Iris pigment epithelial cell (primary cell): ENCODE data around the gene WFDC5.
A peak's percentile ranks its signal among the peaks of the same experiment; 100 is the strongest.

ENCODE experiments used
- DNase-seq: peaks from one replicate; pipeline ENCODE4 v3.0.0-alpha.2; 2011; ENCODE audit warnings: low read depth

WFDC5 gene

DNA sequence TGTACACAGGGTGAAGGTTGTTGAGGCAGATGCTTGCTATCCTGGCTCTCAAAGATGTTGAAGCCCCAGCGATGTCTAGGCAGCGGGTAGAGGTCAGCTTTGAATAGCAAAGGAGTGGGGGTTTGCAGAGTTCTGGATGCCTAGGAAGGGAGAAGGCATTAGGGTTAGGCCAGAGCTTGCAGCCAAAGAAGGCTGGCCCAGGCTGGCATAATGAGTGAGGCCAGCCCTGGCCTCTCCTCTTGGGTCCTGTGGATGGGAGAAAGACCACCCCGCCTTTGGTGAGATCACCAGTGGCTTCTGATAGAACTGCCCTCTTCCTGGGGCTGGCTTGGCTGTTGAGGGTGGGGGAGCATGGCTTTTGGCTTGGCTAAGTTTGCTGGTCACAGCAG lies 406 bp upstream of the WFDC5 start:
- no peak for DNase-seq

DNA sequence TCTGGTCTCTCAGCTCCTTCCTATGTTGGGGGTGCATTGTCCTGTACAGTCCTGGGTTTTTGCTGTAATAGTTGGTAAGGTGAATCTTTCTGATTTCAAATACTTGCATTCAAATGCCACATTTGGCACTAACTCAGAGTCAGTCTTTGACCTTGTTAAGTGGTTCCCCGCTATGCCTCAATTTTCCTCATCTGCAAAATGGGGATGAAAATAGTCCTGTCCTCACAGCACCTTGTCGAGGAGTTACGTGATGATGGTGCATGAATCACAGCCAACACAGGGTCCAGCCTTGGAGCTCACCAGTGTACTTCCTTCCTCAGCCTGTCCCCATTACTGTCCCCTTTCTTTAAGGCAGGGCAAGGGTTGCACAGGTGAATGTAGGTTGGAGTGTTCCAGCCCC lies 1.1 kb downstream of the WFDC5 start:
- DNase-seq = no peak

DNA sequence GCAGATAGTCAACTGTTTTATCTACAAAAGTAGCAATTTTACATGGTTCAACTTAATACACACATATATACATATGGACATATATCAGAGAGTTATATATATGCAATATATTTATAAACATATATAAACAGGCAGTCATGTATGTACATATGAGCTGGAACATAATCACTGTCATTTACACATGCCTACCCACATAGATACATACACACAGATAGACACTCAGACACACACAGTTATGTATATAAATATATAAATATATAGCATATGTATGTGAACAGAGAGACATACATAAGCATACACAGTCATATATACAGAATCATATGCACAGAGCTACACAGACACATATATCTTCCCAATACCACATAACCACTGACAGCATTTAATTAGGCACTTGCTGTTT lies 2.2 kb downstream of the WFDC5 start:
- DNase-seq = no peak

DNA sequence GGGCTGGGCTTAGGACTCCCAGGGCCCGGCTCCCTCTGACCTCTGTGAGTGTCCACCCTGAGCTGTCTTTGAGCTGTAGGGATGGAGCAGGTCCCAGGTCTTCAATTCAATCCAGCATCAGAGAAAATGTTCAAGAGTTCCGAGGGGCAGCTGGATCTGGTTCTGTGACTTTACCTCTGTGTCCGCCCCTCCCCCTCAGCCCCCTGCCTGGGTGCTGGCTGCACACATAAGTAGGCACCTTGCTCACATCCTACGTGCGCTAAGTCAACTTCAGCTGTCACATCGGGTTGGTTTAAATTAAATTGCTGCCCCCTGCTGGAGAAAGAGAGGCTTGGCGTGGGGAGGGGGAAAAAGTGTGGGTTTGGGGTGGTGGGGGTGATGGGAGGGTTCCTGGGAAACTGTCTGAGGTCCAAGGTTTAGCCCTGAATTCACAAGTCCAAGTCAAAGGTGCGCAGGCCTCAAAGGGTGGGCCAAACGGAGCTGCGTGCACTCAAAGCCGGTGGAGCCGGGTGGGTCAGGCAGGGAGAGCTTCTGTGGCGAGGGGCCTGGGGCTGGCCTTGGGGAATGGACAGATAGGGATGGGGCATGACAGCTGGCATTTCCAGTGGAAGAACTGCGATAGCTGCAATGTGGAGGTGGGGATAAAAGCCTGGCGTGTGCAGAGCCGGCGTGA lies 3.0 kb downstream of the WFDC5 start:
- DNase-seq = peak; percentile 19

DNA sequence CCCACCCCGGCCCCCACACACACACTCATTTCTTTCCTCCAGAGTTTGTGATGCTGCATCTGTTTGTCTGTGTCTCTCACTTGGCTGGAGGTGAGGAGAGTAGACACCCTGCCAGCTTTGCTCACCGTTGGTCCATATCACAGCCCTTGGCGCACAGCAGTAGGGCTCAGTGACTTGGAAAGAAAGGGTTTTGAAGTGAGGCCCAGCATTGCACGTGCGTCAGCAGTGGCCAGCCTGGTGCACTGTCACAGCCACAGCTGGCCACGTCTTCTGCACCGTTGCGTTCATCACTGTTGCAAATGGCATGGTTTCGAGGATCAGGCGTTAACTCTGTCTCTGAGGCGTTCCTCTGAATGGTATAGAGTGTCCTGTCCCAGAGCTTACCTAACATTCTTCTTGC lies 3.7 kb downstream of the WFDC5 start:
- no peak for DNase-seq

DNA sequence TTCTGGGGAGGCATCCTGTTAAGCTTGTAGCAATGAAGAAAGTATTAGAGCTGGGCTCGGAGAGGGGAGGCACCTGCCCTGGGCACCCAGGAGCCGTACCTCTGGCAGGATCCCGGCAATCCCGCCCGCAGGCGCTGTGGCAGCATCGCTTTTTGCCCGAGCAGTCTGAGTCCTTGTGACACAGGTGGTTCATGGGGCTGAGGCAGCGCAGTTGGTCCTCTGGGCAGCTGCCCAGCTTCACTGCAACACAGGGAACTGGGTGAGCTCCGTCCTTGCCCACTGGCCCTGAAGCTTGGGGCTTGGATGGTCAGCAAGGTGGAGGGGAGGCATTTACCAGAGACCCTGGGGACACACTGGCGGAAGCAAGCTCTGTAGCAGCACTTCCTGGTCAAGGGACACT lies 4.7 kb downstream of the WFDC5 start:
- no peak for DNase-seq

DNA sequence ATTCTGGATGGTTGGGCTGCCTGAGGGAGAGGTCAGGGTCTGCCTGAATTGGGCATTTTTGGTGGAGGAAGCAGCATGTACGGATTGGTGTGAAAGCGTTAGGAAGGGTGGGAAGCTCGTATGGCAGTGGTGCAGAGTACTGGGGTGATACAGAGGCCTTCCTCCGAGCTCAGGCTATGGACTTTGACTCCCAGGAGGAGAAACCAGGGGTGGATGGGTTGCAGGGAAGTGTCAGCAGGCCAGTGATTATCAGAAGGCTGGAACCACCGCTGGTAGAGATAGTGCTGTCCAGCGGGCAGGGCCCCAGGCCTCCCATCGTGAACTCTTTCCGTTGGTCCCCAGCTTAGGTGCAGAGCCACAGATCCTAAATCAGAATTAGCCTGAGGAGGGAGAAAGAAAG lies 5.3 kb downstream of the WFDC5 start:
- DNase-seq = no peak

DNA sequence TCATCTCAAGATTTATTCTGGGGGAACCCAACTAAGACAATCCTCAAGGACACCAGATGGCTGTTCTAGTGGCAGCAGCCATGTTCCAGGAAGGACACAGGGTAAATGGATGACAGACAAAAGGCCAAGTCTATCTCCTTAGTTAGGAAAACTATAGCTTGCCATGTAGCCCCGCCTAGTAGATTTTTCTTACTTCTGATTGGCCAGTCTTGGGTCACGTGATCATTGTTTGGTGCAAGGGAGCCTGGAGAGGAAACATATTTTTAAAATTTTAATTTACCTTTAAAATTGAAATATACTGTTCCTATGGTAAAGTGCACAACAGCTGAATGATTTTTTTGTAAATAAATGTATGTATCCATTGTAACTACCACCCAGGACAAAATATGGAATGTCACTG lies 9.7 kb downstream of the WFDC5 start:
- no peak for DNase-seq

DNA sequence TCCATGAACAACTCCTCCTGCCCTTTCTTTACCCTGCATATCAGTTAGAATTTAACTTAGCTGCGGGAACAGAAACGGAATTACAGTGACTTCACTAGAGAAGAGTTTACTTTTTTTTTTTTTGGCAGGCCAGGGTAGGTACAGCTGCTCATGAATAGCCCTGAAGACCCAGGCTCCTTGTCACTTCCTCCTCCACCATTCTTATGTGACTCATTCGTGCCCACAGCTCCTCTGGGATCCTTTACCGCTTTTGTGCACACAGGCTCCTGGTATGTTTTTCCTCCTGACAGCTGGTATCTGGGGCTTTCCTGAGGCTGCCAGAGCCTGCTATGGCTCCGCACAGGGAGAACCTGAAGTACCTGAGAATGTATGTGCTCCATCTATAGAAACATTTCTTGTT lies 10.2 kb downstream of the WFDC5 start:
- peak; percentile 52 for DNase-seq

DNA sequence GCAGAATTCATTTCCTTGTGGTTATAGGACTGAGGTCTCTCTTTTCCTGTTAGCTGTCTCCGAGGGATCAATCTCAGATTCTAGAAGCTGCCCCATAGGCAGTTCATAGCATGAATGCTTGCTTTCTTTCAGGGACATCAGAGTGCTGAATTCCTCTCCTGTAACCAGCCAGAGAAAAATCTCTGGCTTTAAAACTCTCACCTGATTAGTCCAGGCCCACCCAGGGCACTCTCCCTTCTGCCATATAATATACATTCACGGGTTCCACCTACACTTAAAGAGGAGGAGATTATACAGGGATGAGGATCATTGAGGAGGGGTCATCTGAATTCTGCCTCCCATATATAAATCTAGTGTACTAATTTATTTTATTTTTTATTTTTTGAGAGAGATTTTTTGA lies 11.9 kb downstream of the WFDC5 start:
- DNase-seq = no peak

DNA sequence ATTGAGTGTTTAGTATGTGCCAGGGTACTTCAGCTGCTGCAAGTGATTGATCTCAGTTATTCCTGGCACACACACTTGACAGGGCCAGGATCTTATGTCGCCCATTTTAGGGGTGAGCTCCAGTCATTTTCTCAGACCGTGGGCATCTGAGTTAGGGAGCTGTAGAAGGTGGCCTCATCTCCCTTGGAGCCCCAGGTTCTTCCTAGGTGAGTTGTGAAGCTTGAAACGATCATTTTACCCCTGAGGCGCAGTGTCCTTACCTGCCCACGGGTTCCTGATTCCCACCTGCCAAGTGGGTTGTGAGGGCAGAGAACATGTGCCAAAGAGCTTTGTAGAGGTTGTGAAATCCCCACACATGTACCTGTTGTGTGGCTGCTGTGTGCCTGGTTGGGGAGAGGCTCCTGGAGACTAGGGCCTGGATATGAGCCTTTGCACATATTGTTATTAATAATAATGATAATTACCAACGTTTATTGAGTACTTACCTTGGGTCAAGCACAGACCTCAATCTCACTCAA lies 13.6 kb downstream of the WFDC5 start:
- DNase-seq = no peak

DNA sequence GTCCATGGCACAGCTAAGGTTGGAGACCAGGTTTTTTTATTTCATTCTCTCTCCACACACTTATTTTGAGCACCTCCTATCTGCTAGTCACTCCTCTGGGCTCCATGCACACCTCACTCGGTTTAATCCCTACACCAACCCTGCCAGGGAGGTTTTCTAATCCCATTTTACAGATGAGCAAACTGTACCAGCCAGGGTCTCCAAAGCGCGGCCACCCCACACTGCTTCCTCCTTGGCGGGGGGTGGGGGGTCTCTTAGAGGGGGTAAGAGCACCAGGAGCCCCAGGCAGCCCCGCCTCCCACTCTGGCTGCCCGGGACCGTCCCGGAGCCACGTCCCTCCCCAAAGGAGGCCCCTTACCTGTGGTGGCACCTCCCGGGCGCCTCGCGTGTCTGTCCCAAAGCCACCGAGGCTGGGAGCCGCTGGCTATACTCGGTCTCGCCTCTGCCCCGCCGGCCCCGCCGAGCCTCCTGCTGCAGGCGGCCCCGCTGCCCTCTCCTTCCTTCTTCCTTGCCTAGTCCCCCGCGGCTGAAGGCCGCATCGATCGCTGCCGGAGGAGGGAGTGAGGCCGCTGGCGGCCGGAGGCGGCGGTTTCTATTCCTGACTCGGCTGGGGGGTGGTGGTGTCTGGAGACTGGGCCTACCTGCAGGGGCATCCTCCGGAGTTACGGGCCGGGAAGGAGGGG lies 14.3 kb downstream of the WFDC5 start, which contains the start of gene KCNS1:
Gene KCNS1 (minus strand): TSS at position 565 of the 683 bp plus-strand sequence. CDS start 1,891 bp downstream, outside the sequence.
- DNase-seq = peak; percentile 18

DNA sequence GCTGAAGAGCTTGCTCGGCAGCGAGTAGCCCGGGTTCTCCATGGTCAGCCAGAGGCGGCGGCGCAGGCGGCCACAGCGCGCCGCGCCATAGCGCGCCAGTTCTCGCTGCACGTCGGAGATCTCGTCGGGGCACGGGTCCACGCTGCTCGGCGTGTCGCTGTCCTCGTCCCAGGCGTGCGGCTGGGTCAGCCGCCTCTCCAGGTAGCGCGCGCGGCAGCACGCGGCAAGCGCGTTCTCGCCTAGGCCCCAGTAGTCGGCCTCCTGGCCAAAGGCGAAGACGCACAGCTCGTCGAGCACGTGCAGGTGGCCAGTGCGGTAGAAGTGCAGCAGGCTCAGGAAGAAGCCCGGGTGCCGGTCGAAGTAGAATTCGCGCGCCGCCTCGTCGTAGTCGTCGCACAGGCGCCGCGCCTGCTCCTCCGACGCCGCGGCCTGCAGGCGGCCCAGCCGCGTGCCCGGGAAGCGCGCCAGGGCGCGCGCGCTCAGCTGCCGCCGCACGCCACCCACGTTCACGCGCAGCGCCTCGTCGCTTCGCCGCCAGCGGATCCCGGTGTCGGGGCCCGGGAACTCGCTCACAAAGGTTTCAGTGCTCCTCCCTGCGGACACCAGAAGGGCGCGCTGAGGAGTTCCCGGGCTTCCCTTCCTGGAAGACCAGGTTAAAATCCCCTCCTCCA lies 16.7 kb downstream of the WFDC5 start:
- peak; percentile 29 for DNase-seq

DNA sequence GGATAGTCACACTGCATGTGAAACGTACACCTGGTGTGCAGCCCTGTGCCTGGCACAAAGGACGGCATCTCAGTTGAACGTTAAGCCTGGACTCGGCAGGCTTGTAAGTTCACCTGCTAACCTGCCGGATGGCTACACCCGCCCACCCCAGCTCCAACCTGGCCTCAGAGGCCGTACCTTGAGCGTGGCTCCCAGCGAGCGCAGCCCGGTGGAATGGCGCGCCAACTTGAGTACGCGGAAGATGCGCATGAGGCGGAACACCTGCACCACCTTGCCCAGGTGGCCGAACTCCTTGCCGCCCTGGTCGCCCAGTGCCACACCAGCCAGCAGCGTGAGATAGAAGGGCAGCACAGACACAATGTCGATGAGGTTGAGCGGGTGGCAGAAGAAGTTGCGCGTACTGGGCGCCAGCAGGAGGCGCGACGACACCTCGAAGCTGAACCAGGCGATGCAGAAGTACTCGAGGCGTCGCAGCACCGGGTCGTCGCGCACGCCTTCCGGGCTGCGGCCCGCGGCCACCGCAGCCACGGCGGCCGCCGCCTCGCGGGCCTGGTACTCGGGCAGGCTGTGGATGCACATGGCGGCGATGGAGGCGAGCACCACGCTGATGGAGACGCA lies 17.4 kb downstream of the WFDC5 start:
- peak; percentile 57 for DNase-seq

DNA sequence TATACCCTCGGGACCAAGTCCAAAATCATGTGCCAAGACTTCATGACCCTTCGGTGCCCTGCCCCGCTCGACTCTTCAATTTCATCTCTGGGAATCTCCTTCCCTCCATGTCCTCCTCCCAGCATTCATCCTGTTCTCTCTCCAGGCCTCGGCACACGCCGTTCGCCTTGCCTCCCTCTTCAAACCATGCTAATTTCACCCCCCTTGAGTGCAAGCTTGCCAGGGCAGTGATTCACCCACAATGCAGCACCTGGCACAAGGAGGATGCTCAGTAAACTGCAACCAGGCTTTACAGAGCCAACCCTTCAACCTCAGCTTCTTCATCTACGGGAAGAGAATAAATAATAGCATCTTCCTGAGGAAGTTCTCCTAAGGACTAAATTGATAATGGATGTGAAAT lies 18.2 kb downstream of the WFDC5 start:
- DNase-seq = no peak

DNA sequence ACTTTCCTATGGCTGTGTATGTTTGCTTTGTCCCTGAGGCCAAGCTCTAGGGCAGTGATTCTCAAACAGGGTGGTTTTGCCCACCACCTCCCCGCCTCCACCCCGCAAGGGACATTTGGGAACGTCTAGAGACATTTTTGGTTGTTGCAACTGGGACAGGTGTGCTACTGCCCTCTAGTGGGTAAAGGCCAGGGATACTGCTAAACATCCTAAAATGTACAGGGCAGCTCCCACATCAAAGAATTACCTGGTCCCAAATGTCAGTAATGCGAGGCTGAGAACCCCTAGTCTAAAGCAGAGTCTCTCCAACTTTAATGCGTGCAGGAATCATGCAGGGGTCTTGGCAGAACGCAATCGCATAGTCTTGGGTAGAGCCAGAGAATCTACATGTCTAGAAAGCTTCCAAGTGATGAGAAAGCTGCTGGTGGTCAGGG lies 19.2 kb downstream of the WFDC5 start:
- DNase-seq = peak; percentile 48

DNA sequence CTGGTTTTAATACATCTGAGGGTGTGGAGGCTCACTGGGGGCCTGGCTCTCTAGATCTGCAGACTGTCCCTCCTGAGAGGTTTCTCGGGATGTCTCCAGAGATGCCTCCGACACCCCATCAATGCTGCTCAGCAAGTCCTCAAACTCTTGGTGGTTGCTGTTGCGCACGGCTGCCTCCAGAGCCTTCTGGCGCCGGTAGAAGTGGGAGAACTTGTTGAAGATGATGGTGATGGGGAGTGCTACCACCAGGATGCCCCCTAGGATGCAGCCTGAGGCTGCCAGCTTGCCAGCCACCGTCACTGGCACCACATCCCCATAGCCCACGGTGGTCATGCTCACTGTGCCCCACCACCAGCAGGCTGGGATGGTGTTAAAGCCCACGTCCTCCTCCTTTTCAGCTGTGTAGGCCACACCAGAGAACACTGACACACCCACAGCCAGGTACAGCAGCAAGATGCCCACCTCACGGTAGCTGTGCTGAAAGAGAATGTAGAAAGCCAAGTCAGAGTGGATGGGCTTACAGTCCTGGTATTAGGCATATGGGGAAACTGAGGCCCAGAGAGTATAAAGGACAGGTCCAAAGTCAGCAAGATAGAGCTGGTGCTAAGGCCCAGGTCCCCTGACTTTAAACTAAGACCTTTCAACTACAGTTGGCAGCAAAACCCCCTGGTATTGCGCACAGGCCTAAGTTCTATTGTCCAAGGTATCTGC lies 20.0 kb downstream of the WFDC5 start:
- DNase-seq = no peak

DNA sequence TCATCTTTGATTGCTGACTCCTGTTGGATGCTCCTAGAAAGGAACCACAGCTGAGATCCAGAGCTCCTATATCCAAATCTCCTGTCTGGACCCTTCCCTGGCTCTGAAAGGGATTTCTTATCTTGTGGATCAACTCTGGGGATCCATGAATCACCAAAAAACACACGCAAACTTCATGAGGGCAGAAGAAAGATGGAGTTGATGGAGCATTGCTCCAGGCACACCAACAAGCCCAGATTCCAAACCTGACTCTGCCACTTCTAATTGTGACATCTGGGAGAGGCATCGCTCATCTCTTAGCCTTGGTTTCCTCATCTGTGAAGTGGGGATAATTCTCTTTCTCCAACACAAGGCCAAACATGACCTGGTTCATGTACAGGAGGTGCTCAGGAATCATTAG lies 20.8 kb downstream of the WFDC5 start:
- DNase-seq = no peak

DNA sequence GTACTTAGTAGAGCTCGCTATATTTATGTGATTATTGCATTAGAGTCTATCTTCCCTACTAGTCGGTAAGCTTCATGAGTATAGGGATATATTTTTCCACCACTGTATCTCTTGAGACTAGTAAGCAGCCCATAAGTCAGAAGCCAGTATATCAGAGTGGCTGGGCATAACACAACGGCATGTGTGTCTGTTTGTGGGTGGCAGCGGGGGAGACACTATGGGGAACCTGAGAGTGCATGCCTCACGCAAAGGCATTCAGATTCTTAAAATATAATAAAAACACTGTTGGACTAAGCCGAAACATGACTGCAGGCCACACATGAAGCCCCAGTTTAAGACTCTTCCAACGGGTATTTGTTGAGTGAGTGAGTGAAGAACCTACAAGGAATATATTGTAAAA lies 22.1 kb downstream of the WFDC5 start:
- DNase-seq = no peak

DNA sequence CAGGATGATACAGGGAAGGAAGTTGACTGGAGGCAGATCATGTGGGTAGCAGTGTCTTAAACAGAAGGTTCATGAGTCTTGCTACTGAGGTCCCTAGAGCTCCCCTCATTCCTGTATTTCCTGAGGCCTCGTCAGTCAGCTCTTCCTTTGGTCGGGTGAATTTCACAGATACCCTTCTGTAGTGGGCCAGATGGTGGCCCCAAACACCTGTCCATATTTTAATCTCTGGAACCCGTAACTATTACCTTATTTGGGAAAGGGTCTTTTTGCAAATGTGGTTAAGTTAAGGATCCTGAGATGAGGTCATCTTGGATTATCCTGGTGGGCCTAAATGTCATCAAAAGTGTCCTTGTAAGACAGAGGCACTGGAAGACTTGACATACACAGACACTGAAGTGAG lies 23.6 kb downstream of the WFDC5 start:
- no peak for DNase-seq

DNA sequence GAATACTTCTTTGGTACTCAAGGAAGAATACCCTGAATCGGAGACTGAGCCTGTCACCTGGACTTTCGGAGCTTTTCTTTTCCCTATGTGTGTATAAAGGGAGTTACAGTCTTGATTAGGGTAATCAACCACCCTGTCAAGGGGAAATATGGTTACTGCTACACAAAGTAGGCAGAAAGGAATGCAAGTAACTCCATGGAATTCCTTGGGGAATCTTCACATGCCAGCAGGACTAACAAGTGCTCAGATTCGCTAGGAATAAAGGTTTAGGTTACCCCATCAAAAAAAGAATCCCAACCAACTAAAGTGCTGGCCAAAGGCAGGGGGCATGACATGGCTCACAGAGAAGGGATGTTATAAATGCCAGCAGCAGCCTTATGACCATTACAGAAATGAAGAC lies 24.5 kb downstream of the WFDC5 start:
- no peak for DNase-seq

DNA sequence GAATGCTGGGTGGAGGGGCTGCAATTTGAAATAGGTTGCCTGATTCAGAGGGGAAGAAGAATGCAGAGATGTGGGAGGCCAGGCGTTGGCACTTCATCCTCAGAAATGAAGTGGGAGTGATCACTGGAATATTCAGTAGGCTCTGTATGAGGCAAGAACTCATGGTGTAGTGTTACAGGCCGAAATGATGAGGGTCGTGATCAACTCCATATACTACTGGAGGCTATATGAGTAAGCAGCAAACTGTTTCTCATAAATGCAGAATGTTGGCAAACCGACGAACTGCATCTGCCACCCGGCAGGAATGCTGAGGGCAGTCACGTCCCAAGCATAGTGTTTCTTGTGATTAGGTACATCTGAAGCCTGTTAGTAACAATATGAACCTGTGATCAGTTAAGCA lies 26.7 kb downstream of the WFDC5 start:
- peak; percentile 64 for DNase-seq
